Kidney tubule cell (primary cell): ENCODE data around the gene AK5.
"Not testable (repeated sequence)": the region's sequence is repeated elsewhere in the genome, so short reads cannot be mapped to it uniquely, and the experiment has no call there.

Experiments
- DNase-seq: peaks from one replicate; pipeline ENCODE4 v3.0.0-alpha.2; 2018; ENCODE audit warnings: low spot score

AK5 gene

GRCh38 chr1:77506771-77507170, 225.0 kb downstream of the AK5 start:
- DNase-seq, result peak; percentile 85

- DNase-seq, result no peak
Observed at GRCh38 chr1:77509051-77509492, 227.3 kb downstream of the AK5 start.

GRCh38 chr1:77509898-77510297, 228.1 kb downstream of the AK5 start:
- no peak for DNase-seq

GRCh38 chr1:77511440-77511840, 229.6 kb downstream of the AK5 start:
- peak; percentile 90 for DNase-seq

GRCh38 chr1:77512650-77513049, 230.8 kb downstream of the AK5 start:
- not testable (repeated sequence) for DNase-seq

GRCh38 chr1:77513839-77514763, 232.3 kb downstream of the AK5 start:
- DNase-seq, result peak; percentile 58

- peak; percentile 41 for DNase-seq
Observed at GRCh38 chr1:77514921-77515776, 233.3 kb downstream of the AK5 start.

- DNase-seq, result no peak
Observed at GRCh38 chr1:77516106-77516505, 234.3 kb downstream of the AK5 start.

- no peak for DNase-seq
Observed at GRCh38 chr1:77524038-77524437, 242.2 kb downstream of the AK5 start.

GRCh38 chr1:77531149-77531548, 249.3 kb downstream of the AK5 start:
- not testable (repeated sequence) for DNase-seq

- DNase-seq, result not testable (repeated sequence)
Observed at GRCh38 chr1:77531596-77532280, 249.9 kb downstream of the AK5 start.

- no peak for DNase-seq
Observed at GRCh38 chr1:77532641-77533040, 250.8 kb downstream of the AK5 start.

GRCh38 chr1:77533660-77534305, 252.0 kb downstream of the AK5 start:
- DNase-seq, result peak; percentile 76

- DNase-seq, result peak; percentile 54
Observed at GRCh38 chr1:77534456-77534855, 252.6 kb downstream of the AK5 start.

- DNase-seq, result peak; percentile 96
Observed at GRCh38 chr1:77536813-77537212, 255.0 kb downstream of the AK5 start.

- DNase-seq, result peak; percentile 94
Observed at GRCh38 chr1:77538956-77539518, 257.2 kb downstream of the AK5 start.

- DNase-seq, result peak; percentile 90
Observed at GRCh38 chr1:77539519-77540142, 257.8 kb downstream of the AK5 start.

- peak; percentile 76 for DNase-seq
Observed at GRCh38 chr1:77540501-77541161, 258.8 kb downstream of the AK5 start.

- peak; percentile 17 for DNase-seq
Observed at GRCh38 chr1:77541162-77541545, 259.3 kb downstream of the AK5 start.

- DNase-seq, result no peak
Observed at GRCh38 chr1:77542813-77543420, 261.1 kb downstream of the AK5 start.
